HT1080 (cell line): Measurements from ENCODE around the gene MYLK. TPM values are rescaled to one million over a fixed set of nuclear protein-coding genes. Genes with fewer than 3 reads are reported as not detected.
"Not testable (repeated sequence)": the region's sequence is repeated elsewhere in the genome, so short reads cannot be mapped to it uniquely, and the experiment has no call there.

Experiments used
- DNase-seq: peaks from one replicate; pipeline ENCODE4 v3.0.0-alpha.2; 2015; ENCODE audit warnings: low read depth
- total RNA-seq: library from RNA; depleted of rRNA; stranded (reverse); fragments of >200 nt; shearing (Covaris generic); gene quantifications from 2 replicates; pipeline ENCODE4 v1.2.3, GENCODE V29; 2014

Gene MYLK
- total RNA-seq, 1 experiment from 2014 or later = 197 TPM

DNA sequence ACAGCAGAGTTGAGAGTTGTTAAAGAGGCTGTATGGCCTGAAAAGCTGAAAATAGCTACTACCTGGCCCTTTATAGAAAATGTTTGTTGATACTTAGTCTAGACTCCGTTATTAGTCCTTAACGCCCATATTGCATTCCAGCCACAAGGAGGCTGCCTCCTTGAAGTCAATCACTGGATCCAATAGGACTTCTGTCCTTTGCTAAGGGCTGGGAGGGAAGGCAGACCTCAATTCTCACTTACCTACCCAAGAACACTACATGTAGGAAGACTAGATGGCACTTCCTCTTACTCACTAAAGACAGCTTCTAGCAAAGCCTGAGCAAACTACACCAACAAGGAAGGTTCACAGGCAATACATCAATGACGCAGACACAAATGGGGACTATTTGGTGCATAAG is 159.8 kb downstream of the MYLK start:
- DNase-seq = peak; percentile 62

DNA sequence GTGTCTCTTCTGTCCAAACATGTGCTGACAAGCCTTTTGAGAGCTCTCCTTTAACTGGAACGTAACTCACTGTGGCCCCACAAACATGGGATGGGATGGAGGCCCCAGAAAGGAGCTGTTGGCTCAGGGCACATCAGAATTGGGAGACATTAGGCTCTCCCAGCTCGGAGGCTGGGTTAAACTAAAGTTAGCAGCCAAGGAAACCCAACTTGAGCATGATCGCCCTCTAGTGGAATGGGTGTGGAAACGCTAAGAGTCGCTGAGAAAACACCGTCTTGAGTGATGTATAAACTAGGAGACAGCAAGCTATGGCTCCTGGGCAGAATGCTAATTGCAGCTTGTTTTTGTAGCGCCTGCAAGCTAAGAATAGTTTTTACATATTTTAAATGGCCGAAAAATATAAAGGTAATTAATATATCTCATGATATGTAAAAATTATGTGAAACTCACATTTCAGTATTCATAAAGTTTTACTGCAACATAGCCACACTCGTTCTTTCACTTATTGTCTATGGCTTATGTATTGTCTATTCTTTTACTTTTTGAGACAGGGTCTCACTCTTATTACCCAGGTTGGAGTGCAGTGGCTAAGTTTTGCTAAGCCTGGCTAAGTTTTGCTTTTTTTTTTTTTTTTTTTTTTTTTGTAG is 160.5 kb downstream of the MYLK start:
- DNase-seq = peak; percentile 84

DNA sequence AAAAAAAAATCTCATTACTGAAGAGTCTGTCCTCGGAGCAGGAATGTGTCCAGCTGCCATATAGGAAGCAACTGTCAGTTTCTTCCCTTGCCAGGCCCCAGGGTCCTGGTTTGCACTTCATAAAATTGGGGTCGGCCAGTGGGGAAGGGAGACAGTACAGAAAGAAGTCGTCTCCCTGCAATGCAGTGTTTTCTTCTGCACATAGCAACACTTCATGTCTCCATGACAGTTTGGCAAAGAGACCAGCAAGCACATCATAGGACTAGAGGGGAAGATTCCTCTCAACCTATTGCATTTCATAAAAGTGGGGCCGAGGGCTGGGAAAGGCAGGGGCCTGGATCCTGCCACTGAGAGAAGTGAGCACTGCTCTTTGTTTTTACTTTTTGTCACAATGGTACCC is 161.1 kb downstream of the MYLK start:
- no peak for DNase-seq

DNA sequence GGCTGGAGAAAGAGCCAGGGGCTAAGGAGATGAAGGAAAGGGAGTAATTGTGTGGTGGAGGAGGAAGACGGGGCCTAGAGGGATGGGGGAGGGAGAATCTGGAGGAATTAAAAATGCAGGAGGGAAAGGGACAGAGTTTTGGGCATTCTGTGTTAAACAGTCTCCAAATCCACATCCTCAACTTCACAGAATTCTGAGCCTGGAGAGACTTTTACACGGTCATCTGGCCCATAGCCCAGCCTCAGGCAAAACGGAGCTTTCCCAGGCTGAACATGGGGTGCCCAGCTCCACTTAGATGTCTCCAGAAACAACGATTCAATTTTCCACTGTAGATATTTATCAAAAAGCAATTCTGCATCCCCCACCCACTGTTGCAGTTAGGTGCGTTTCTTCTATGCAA is 161.7 kb downstream of the MYLK start:
- DNase-seq = no peak

DNA sequence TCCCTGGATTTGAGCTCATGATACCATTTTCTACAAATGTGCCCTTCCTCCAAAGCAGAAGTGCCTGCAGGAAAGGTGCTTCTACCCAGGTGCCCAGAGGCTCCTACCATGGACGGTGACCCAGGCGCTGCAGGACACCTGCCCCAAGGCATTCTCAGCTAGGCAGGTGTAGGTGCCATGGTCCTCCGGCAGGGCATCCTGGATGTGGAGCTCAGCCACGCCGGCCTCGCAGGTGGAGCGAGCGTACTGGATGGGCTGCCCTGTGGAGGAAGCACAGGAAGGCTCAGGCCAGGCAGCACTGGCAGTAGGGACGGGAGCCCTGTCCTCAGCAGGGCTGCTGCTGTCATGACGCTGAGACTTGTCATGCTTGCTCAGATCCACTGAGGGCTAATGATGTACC is 162.1 kb downstream of the MYLK start:
- DNase-seq = no peak

DNA sequence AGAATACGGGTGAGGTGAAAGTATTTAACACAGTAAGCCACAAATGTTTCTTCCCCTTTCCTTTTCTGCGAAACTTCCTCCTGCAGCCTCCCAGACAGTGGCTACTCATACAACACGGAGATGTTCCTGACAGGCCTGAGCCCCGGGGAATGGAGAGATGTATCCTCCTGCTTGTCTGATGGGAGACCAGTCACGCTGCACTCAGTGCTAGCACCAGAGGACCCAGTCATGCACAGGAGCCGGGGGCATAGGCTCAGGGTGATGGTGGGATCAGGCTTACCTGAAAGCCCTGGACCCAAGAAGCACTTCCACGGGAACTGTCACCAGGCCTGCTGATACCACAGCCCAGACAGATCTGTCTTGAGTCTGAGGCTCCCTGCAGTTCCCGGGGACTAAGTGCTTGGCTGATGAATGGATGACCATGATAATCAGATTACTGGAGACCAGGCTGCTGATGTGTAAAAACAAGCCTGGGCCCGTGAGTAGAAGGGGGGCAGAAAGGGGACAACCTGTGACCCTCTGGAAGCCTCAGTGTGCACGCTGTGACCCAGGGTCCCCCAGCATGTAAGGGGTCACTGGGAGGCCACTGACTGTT is 162.9 kb downstream of the MYLK start:
- not testable (repeated sequence) for DNase-seq

DNA sequence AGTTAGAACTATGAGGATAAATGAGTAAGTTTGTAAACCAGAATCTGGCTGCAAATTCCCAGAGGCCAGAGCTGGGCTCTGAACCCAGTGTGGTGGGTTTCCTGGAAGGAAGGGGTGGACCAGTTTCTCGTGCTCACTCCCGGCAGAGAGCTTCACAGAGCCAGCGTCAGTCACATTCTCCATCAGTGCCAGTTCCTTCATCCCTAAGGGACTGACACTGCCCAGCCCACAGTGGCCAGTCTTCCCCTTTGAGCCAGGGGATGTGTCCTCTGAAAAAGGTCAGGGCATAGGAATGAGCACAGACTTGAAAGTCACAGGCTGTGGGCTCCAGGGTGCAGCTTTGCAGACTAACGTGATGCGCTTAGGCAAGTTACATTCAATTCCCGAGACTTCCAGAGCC is 163.5 kb downstream of the MYLK start:
- no peak for DNase-seq

DNA sequence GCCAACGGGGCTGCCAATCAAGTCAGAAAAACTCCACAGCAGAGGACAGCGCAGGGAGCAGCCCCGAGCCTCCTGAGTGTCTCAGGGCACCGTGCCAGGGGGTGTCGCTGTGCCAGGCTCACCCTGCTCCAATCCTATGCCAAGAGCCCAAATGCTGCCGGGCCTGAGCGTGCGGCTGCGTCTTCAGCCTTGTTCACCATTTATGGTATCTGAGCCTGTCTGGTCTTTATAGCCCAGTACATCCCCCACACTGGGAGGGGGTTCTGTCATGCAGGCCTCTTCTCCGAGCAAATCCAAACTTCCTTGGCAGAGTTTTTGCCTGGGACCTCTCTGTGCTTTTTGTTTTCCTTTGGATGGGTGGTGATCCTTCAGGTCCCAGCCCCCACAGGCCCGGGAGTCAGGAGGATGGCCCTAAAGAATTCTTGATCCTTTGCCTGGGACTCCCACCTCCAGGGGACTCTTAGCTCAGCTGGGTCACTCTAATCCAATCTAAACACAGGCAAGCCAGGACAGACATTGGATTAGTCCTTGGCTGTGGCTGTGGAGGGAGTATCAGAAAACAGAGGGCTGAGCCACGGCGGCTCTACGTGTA is 164.2 kb downstream of the MYLK start:
- no peak for DNase-seq

DNA sequence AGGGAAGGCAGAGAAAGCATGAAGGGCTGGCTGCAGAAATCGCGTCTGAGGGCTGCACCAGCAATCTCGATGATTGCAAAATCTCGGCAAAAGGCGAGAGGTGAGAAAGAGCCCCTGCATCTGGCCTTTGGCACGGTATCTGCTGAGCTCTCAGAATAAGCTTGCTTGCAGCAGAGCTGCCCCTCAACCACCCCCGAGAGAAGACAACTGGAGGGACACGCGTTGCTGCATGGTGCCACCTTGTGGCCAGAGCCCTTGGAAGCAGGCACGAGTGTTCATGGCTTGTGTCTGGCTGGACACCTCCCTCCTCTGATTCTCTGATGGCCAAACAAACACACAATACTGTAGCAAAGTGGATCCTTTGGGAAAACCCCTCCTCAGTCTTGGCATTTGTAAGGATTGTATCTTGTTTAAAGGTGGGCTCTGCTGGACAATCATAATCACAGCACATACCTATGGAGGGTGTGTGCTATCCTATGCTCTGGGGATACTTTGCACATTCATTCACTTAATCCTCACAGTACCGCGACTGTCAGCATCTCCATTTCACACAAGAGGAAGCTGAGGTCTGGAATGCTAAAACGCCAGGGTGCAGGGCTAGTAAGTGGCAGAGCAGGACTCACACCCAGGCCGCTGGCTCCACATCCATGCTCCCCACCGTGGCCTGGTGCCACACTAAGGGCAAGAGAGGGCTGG is 164.9 kb downstream of the MYLK start:
- DNase-seq = peak; percentile 73

DNA sequence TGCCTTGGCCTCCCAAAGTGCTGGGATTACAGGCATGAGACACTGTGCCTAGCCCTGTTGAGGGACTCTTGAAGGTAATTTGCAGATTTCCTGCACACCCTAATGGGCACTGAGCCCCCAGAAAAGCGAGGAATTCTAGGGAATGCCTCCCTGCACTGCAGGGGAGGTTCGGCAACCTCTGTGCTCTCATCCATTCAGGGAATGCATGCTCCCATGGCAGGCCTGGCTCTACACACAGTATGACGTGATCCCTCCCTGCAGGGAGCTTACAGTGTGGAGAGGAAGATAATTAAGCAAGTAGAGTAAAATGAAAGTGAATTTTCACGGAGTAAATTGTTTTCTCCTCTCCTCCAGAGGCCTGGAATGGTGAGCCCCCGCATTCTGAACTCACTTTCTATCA is 166.0 kb downstream of the MYLK start:
- no peak for DNase-seq

DNA sequence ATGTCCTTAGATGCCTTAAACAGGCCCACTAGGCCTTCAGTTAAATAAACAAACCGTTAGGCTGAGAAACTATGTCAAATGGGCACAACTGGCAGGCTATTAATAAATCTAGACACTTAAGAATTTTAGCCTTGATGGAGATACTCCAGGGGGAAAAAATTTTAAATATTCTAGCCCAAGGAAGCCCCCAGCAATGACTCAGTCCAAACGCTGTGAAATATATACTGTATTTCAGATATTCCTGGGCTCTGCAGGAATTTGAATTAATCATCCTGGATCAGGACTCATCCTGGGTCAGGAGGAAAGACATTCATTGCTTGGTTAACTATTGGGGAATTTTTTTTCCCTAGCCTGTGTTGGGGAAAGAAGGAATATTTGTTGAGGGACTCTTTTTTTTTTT is 166.7 kb downstream of the MYLK start:
- peak; percentile 73 for DNase-seq

DNA sequence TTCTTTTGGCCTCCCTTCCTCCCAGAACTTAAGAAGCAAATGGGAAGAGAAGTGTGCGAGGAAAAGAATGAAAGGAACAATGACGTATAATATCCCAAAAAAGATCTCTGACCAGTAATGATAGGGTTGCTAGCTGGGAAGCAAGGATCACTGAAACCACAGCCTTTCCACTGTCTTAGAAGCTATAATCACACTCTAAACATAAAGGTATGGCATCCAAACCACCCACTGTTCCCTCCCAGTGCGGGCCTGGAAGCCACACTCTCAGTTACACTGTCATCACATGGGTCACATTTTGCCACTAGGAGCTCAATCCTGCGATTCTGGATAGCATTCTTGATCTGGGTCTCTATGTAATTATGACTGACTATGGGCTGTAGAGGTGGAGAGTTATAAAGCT is 167.7 kb downstream of the MYLK start:
- no peak for DNase-seq

DNA sequence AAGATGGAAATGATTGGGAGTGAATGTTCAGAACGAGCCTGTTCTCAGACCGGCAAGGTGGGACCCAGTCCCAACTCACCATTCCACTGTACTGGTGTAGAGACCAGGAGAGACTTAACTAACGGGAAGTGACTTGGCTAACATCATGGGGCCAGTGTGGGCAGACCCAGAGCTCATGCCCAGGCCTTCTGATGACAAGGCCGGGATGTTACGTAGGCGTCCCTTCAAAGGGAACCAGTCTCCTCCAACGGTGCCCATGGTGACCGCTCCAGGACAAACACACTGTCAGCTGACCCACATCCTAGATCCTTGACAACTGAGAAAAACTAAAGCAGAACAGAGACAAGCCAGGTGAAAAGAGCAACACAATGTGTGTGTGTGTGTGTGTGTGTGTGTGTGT is 170.9 kb downstream of the MYLK start:
- no peak for DNase-seq

DNA sequence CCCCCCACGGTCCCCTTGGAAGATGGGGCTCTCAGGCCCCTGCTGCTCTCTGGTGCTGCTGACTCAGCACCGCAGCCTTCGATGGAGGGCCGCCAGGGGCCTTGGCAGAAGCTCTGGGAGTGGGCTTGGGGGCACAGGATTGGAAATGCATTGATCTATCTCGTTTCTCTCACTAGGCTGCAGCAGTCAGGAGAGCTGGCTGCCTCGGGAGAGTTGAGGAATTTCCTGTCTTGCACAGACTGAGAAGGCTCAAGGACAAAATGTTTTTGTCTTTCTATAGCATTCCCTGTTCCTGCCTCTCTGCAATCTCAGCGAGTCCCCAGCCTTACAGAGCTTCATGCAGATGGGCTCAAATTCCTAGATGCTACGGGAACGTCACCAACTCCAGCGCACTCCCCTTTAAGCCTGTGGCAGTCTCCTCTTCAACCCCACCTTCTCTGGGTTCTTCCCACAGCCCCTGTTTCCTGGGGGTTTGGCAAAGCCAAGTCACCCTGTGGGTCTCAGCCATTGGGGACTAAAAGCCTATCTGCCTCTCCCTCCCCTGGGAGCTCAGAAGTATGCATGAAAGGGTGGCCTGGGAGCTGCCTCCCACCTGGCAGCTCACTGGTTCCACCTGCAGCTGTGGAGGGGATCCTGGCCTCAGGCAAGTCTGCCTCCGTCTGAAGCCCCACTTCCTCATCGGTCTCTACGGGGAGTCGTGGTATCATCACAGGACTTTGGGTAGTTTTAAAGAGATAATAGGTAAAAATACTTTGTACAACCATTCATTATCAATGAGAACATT is 171.9 kb downstream of the MYLK start:
- DNase-seq = no peak

DNA sequence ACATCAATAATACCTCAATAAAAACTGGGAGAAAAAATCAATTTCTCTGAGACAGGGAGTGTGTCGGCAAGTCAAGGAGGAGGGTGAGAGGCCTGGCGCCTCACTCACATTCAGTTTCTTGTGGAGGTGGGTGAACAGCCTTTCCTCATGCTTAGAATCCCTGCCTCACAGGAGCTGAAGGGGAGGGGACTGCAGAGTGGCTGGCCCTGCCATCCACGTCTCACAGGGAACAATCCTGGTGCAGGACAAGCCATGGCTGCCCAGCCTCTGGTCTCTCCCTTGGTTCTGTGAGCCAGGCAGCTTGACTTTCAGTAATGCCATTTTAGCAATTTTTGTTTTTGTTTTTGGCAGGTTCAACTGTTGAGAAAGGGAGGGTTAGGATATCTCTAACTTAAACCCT is 172.8 kb downstream of the MYLK start:
- no peak for DNase-seq

DNA sequence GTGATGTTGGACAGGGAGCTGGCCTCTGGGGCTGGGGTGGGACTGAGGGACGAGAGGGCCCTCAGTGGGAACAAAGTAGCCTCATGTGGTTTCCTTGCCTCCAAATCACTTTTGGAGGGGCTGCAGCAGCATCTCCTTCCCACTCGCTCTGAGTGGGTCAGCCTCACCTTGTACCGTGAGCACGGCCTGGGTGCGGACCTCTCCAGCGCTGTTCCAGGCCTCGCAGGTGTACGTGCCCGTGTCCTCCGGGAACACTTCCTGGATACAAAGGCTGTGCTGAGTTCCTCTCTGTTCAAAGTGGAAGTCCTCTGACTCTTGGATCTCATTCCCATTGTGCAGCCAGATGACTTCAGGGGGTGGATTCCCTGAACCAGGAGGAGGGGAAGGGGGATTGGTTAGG is 175.6 kb downstream of the MYLK start:
- no peak for DNase-seq

DNA sequence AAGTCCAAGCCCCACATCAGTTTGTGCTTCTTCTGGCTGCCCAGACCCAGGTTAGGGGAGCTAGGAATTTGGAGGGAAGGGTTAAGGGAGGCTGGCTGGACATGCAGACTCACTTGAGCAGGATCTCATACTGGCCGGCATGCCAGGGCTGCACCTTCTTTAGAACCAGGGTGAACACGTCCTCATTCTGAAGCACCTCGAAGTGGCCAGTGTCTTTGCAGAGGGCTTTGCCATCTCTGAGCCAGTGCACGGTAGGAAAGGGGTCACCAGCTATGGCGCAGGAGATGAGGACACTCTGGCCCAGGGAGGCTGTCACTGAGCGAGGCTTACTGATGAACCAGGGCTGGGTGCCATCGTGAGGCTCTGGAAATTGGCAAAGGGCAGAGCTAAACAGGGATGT is 176.5 kb downstream of the MYLK start:
- not testable (repeated sequence) for DNase-seq

DNA sequence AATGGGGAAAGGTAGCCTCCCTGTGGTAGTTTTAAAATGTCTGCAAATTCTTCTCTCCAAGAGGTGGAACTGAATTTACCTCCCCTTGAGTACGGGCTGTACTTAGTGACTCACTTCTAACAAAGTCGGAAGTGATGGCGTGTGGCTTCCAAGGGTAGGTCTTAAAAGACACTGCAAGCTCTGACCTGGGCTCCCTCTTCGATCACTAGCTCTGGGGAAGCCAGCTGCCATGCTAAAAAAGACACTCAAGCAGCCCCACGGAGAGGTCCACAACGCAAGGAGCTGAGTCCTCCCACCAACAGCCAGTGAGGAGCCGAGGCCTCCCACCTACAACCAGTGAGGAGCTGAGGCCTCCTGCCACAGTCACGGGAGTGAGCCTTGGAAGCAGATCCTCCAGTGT is 177.3 kb downstream of the MYLK start:
- peak; percentile 39 for DNase-seq

DNA sequence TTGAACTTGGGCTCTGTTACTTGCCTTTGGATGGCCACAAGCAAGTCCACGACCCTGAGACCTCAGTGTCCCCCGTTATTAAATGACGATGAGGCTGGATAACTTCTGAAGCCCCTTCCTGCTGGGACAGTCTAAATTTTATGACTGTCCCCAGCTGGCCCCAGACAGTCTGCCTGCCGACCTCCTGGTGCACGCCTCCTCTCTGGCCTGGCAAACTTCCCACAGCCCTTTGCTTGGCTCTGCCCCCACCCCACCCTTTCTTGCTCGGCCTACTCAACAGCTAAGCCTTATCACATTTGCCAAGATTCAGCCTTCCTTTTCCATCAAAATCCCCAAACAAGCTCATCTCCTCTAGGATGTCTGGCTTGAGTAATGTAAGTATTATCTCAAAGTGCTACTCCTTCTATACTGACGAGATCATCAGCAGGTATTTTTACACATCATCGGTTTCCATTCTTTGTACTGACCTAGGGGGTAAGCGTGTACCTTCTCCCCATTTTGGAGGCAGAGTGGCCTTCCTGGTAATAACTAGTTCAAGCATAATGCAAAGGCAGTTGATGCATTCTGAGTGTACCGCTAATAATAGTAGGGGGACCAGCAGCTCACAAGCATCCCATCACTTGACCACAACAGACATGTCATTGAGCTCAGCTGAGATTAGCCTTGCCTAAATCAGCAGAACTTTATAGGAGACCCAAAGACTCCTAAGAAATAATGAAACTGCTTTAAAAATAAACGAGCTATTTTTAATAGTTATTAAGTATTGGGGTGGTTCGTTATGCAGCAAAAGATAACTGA is 178.4 kb downstream of the MYLK start:
- no peak for DNase-seq

DNA sequence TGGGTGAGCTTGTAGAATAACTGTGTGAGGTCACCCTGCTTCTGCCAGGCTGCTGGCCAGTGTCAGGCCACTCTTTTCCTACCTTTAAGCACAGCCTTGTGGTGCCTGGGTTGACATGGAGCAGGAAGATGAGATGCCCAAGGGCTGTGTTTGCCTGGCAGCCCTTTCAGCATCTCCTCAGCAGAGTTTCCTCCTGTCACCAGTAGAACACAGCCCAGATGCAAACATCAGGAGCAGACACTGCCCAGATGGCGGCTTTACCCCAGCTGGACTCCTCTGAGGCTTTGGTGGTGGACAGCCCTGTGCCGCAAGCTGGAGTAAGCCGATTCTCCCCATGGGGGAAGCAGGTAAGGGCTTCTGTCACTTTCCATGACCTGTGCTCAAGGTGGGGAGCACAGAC is 180.5 kb downstream of the MYLK start:
- not testable (repeated sequence) for DNase-seq

DNA sequence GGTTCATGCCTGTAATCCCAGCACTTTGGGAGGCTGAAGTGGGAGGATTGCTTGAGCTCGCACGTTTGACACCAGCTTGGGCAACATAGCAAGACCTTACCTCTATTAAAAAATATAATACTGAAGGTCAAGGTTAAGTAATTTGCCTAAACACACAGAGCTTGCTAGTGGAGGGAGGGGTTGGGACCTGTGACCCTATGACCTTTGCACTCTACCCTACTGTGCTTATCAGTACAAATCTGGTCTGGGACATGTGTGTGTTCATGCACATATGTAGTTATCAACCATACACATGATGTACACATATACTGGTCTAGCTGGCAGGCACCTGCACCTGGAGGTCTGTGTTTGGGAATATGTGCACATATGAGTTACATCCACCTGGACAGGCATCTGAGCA is 181.4 kb downstream of the MYLK start:
- DNase-seq = no peak
